T-helper 2 cell treated with Interferon-gamma antibody and Interleukin-4, amounts not matched to agents 100 ng/mL and 5 ng/mL, for 36 hours (primary cell): ENCODE results near the gene HCN1. TPM values are rescaled to one million over a fixed set of nuclear protein-coding genes. Genes with fewer than 3 reads are reported as not detected.

Source experiments
- intact Hi-C: fragments of 100-400 bp; cut with micrococcal nuclease; formaldehyde crosslinking; loops from one replicate; pipeline ENCODE4 v1.15.1; 2023
- total RNA-seq: library from RNA; stranded (reverse); gene quantifications from 2 replicates; pipeline ENCODE4 v1.2.3, GENCODE V29; 2022

The HCN1 gene
- not detected in 2 replicates for total RNA-seq

DNA sequence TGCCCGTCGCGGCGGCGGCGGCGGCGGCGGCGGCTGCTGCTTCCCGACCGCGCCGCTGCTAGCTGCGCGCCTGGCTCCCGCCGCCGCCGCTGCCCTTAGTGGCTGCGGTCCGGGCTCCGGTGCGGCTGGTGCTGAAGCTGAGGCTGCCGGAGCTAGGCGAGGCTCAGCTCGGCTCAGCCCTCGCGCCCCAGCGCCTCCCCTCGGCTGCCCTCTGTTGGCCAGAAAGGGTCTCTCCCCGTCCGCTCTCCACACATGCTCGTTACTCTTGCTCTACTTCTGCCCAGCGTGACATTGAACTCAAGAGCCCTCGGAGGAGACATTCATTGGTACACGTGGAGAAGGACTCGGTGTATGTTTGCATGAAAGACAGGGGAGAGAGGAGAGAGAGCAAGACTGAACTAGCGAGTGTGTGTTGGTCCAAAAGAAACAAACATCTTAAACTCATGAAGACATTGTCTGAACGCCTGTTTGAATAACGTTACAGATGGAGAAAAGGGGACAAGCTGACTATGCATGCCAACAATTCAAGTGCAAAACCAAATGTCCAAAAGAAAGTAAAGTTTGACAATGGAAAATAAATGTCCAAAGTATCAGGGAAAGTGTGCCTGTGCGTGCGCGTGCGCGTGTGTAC is at the start of gene HCN1:
Gene HCN1 (minus strand): TSS at position 175 of the 631 bp plus-strand sequence.
- intact Hi-C loops: no loop called here

DNA sequence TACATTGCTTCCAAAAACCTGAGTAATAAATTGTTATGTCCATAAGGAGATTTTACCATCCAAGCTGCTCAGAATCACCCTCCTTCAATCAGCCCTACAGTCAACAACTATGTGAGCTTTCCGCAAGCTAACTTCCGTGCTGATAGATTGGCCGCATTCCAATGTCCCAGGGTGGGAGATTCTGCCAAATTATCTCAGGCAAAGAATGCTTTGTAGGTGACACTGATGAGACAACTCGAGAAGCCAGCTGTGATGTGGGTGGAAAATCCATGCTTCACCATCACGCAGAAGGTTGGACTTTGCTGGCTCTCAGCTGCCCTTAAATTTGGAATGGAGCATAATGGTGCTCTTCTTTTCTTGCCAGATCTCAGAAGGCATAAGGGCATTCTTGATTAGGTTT is 44.9 kb upstream of the HCN1 start:
- intact Hi-C loops: no loop called here

- intact Hi-C loops: no loop called here
These were observed 41.0 kb upstream of the HCN1 start for GRCh38 chr5:45737153-45737552.

GRCh38 chr5:45725537-45725936 is 29.4 kb upstream of the HCN1 start:
- intact Hi-C loops: no loop called here

- intact Hi-C loops: no loop called here
These were observed 1.0 kb upstream of the HCN1 start for GRCh38 chr5:45697201-45697600.

DNA sequence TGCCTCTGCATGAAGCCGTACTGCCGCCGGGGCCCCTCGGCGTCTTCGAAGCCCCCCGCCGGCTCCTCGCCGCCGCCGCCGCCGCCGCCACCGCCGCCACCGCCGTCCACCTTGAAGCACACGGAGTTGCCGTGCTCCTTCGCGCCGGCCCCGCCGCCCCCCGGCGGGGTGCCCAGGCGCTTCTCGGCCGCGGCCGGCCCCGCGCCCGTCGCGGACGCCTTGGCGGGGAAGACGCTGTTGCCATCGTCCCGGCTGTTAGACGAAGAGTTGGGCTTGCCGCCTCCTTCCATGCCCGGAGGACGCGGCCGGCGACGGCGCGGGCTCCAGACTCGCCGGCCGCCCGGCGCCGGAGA is 400 bp downstream of the HCN1 start:
- intact Hi-C loops: no loop called here

GRCh38 chr5:45694971-45695803 is 993 bp downstream of the HCN1 start:
- intact Hi-C loops: no loop called here

DNA sequence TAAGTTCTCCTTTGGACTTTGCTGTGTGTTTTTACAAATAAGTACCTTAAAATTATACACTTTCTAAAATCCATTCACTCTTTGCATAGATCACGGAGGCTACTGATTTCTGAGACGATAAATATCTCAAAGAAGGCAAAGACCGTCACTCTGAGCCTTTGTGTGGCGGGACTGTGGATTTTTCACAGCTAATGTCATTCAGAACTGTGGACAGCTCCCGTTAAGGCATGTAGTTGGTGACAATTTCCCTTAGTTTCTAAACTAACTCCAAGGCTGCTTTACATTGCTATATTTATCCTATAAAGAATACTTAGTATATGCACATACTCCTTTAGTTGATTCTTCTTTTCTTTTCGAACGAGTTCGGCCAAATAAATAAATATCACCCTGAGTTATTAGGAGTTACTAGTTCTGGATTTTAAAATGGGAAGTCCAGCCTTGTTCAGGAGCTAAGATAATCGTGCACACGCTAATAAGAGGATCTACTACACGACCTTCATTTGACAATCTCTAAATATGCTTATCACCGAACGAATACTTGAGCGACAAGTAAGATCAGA is 1.8 kb downstream of the HCN1 start:
- intact Hi-C loops: no loop called here

DNA sequence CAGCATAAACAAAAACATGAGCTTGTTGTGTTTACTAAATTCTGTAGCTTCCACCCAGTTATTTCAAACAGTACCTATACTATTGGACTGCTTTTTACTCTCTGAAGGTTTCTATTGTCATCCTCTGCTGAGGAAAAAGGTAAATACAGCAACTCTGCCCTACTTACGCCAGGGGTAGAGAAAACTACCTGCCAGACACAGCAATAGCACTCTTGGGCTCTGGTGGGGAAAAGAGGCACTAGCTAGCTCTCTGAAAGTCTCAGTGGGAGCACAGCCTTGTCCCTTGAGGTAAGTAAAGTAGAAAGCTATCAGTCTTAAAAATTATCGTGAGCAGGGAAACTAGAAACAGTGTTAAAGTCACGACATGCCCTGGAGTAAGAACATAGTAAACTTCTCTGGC is 3.7 kb downstream of the HCN1 start:
- intact Hi-C loops: no loop called here

GRCh38 chr5:45691656-45692055 is 4.5 kb downstream of the HCN1 start:
- intact Hi-C loops: no loop called here

GRCh38 chr5:45687701-45688100 is 8.5 kb downstream of the HCN1 start:
- intact Hi-C loops: no loop called here

DNA sequence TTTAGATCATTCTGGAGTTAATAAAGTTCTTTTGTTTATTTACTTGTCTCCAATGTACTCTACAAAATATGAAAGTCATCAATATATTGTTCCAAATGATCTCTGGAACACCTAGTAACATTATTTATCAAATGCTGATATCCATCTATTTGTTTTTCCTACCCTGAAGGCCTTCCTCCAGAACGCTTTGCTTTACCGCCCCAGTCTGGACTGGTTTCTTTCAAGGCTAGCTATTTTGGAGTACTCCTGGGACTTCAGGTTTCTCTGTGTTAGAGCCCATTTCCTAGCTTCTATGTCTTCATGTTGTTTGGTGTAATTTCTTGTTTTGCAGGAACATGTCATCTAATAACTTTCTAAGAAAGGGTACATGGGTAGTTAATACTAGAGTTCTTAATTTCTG is 9.6 kb downstream of the HCN1 start:
- intact Hi-C loops: no loop called here

- intact Hi-C loops: no loop called here
These were observed 12.1 kb downstream of the HCN1 start for GRCh38 chr5:45684118-45684517.

DNA sequence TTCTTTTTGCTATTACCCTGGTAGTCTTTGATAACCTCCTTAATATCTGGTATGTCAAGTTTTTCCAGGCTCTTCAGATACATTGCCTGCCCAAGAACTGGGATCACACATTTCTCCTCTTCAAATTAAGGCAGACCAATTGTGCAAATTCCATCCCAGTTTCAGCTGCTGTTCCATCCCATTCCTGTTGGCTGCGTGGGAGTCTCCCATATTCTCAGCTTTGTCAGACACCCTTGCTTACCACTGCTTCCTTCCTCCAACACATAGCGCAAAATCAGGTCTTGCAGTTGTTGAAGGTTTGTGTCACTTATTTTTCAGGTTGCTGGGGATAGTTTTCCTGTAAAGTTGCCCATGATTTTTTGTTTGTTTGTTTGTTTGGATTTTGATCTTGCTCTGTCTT is 15.2 kb downstream of the HCN1 start:
- intact Hi-C loops: no loop called here

GRCh38 chr5:45677524-45677923 is 18.7 kb downstream of the HCN1 start:
- intact Hi-C loops: no loop called here

GRCh38 chr5:45672271-45672670 is 23.9 kb downstream of the HCN1 start:
- intact Hi-C loops: no loop called here

GRCh38 chr5:45648744-45649143 is 47.4 kb downstream of the HCN1 start:
- intact Hi-C loops: no loop called here

DNA sequence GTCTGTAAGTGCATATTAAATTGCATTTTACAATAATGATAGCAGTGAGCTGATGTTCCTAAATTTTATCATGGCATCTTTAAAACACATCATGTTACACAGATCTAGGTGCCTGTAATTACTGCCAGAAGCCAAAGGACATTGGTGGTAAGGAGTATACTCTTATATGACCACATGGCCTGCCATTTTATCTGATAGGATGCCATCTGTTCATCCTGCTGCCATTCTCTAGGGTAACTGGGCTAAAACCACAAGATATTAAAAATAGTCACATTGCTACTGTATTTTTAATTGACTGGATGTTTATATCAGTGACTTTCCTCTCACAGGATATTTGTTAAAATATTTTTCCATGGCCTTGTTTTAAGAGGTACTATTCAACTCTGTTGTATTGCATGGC is 53.1 kb downstream of the HCN1 start:
- intact Hi-C loops: no loop called here

- intact Hi-C loops: no loop called here
These were observed 53.8 kb downstream of the HCN1 start for GRCh38 chr5:45642370-45642769.

GRCh38 chr5:45639040-45639439 is 57.1 kb downstream of the HCN1 start:
- intact Hi-C loops: no loop called here

- intact Hi-C loops: no loop called here
These were observed 69.0 kb downstream of the HCN1 start for GRCh38 chr5:45627076-45627656.

GRCh38 chr5:45623832-45624231 is 72.3 kb downstream of the HCN1 start:
- intact Hi-C loops: no loop called here
